HepG2 (cell line): ENCODE results near the gene LPIN3. TPM values are rescaled to one million over a fixed set of nuclear protein-coding genes. Genes with fewer than 3 reads are reported as not detected.
A peak's percentile ranks its signal among the peaks of the same experiment; 100 is the strongest.

ENCODE experiments used
- BCL6 ChIP-seq: IDR thresholded peaks from 2 replicates; pipeline ENCODE4 v1.6.1; 2016; ENCODE audit warnings: missing genetic modification reagents, missing compliant biosample characterization
- FOXM1 ChIP-seq: sonication (generic); formaldehyde crosslinking; IDR thresholded peaks from 2 replicates; pipeline ENCODE4 v1.5.0; 2020; ENCODE audit warnings: missing genetic modification reagents
- ISX ChIP-seq: sonication (generic); formaldehyde crosslinking; conservative IDR thresholded peaks from 2 replicates; pipeline ENCODE4 v1.5.0; 2020; ENCODE audit warnings: missing genetic modification reagents
- MATR3 ChIP-seq: sonication (generic); formaldehyde crosslinking; IDR thresholded peaks from 2 replicates; pipeline ENCODE4 v1.4.0; 2020; ENCODE audit warnings: missing genetic modification reagents
- NFRKB ChIP-seq: fragments of 450-650 bp; IDR thresholded peaks from 2 replicates; pipeline ENCODE4 v1.6.1; 2017
- NR3C1 ChIP-seq: sonication (generic); formaldehyde crosslinking; IDR thresholded peaks from 2 replicates; pipeline ENCODE4 v1.4.0; 2020; ENCODE audit warnings: missing genetic modification reagents
- SP2 ChIP-seq: sonication (generic); formaldehyde crosslinking; IDR thresholded peaks from 2 replicates; pipeline ENCODE4 v1.5.1; 2020; ENCODE audit warnings: mild to moderate bottlenecking, missing genetic modification reagents
- TFE3 ChIP-seq: IDR thresholded peaks from 2 replicates; pipeline ENCODE4 v1.6.1; 2016
- THAP11 ChIP-seq: IDR thresholded peaks from 2 replicates; pipeline ENCODE4 v1.6.1; 2016; ENCODE audit warnings: missing biosample characterization, missing genetic modification reagents
- TRIM22 ChIP-seq: fragments of 450-650 bp; IDR thresholded peaks from 2 replicates; pipeline ENCODE4 v1.6.1; 2017
- ZBTB44 ChIP-seq: sonication (generic); formaldehyde crosslinking; IDR thresholded peaks from 2 replicates; pipeline ENCODE4 v1.4.0; 2020; ENCODE audit warnings: missing genetic modification reagents
- ZMYM4 ChIP-seq: sonication (generic); formaldehyde crosslinking; IDR thresholded peaks from 2 replicates; pipeline ENCODE4 v1.8.1; 2023; ENCODE audit warnings: mild to moderate bottlenecking, missing genetic modification reagents
- ZNF441 ChIP-seq: sonication (generic); formaldehyde crosslinking; IDR thresholded peaks from 2 replicates; pipeline ENCODE4 v1.7.0; 2021; ENCODE audit warnings: missing genetic modification reagents, borderline replicate concordance
- ZNF546 ChIP-seq: sonication (generic); formaldehyde crosslinking; conservative IDR thresholded peaks from 2 replicates; pipeline ENCODE4 v1.8.1; 2023; ENCODE audit warnings: mild to moderate bottlenecking, missing genetic modification reagents
- ZNF597 ChIP-seq: sonication (generic); formaldehyde crosslinking; IDR thresholded peaks from 2 replicates; pipeline ENCODE4 v1.5.0; 2020; ENCODE audit warnings: missing genetic modification reagents
- polyA plus RNA-seq, 8 experiments: library from polyadenylated mRNA; depleted of rRNA in 3 of 8; stranded (reverse) in 7 of 8; unstranded in 1 of 8; fragments of >200 nt; fragmentation: Illumina TruSeq in 4 of 8; extraction: Trizol in 4 of 8; gene quantifications; 2 replicates each; pipeline versions ENCODE4 v1.2.1 to v1.2.3, GENCODE V29; 2011 to 2016; ENCODE audit warnings: low read depth in 4 of 8, missing spikeins in 1 of 8, mixed read lengths in 1 of 8; ENCODE audit not compliant: insufficient read depth in 1 of 8
- total RNA-seq, 5 experiments: library from RNA; depleted of rRNA; stranded (reverse); fragments of >200 nt; fragmentation: Illumina TruSeq; extraction: Trizol; gene quantifications; 2 replicates each; pipeline ENCODE4 v1.2.3, GENCODE V29; 2016; ENCODE audit warnings: low read depth in 1 of 5
- TF ChIP-seq, protein P1 (sequence below): sonication (generic); formaldehyde crosslinking; conservative IDR thresholded peaks from 2 replicates; pipeline ENCODE4 v1.5.0; 2020; ENCODE audit warnings: missing genetic modification reagents
- TF ChIP-seq, protein P2 (sequence below): sonication (generic); formaldehyde crosslinking; IDR thresholded peaks from 2 replicates; pipeline ENCODE4 v1.5.1; 2020; ENCODE audit warnings: missing genetic modification reagents, mild to moderate bottlenecking, borderline replicate concordance
- TF ChIP-seq, protein P3 (sequence below): sonication (generic); formaldehyde crosslinking; IDR thresholded peaks from 2 replicates; pipeline ENCODE4 v1.5.0; 2020; ENCODE audit warnings: mild to moderate bottlenecking, missing genetic modification reagents

LPIN3 gene
- total and polyA plus RNA-seq, 2 of the 13 experiments (the other 11 are each of a cell fraction or from before 2014, with no cell fraction given): 14.2 to 28.6 TPM

- TF ChIP-seq, protein P1, sequence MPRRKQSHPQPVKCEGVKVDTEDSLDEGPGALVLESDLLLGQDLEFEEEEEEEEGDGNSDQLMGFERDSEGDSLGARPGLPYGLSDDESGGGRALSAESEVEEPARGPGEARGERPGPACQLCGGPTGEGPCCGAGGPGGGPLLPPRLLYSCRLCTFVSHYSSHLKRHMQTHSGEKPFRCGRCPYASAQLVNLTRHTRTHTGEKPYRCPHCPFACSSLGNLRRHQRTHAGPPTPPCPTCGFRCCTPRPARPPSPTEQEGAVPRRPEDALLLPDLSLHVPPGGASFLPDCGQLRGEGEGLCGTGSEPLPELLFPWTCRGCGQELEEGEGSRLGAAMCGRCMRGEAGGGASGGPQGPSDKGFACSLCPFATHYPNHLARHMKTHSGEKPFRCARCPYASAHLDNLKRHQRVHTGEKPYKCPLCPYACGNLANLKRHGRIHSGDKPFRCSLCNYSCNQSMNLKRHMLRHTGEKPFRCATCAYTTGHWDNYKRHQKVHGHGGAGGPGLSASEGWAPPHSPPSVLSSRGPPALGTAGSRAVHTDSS (CRISPR knock-in tag): 0 out of 2 replicates have a peak, but pooled peaks have one; percentile 60
- TF ChIP-seq ISX (CRISPR knock-in tag) (no peak; the same call in 1 of the 2 replicates), MATR3 (CRISPR knock-in tag) (no peak), ZNF597 (CRISPR knock-in tag) (no peak), NR3C1 (CRISPR knock-in tag) (no peak), NFRKB (no peak), THAP11 (CRISPR knock-in tag) (peak; percentile 54; the same call in 1 of the 2 replicates), SP2 (CRISPR knock-in tag) (no peak), ZMYM4 (CRISPR knock-in tag) (no peak), ZNF441 (CRISPR knock-in tag) (no peak; the same call in 1 of the 2 replicates), FOXM1 (CRISPR knock-in tag) (no peak), TFE3 (CRISPR knock-in tag) (peak; percentile 88), ZNF546 (CRISPR knock-in tag) (no peak), ZBTB44 (no peak), BCL6 (0 out of 2 replicates have a peak, but pooled peaks have one; percentile 3), TRIM22 (no peak)
- TF ChIP-seq, protein P2, sequence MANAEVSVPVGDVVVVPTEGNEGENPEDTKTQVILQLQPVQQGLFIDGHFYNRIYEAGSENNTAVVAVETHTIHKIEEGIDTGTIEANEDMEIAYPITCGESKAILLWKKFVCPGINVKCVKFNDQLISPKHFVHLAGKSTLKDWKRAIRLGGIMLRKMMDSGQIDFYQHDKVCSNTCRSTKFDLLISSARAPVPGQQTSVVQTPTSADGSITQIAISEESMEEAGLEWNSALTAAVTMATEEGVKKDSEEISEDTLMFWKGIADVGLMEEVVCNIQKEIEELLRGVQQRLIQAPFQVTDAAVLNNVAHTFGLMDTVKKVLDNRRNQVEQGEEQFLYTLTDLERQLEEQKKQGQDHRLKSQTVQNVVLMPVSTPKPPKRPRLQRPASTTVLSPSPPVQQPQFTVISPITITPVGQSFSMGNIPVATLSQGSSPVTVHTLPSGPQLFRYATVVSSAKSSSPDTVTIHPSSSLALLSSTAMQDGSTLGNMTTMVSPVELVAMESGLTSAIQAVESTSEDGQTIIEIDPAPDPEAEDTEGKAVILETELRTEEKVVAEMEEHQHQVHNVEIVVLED: no peak
- TF ChIP-seq, protein P3, sequence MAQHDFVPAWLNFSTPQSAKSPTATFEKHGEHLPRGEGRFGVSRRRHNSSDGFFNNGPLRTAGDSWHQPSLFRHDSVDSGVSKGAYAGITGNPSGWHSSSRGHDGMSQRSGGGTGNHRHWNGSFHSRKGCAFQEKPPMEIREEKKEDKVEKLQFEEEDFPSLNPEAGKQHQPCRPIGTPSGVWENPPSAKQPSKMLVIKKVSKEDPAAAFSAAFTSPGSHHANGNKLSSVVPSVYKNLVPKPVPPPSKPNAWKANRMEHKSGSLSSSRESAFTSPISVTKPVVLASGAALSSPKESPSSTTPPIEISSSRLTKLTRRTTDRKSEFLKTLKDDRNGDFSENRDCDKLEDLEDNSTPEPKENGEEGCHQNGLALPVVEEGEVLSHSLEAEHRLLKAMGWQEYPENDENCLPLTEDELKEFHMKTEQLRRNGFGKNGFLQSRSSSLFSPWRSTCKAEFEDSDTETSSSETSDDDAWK: no peak
Measured at GRCh38 chr20:41329435-41330342, 10.9 kb upstream of the LPIN3 start (continued).
